Measurements from ENCODE around the gene PDHB.

Gene PDHB

GRCh38 chr3:58403513-58404109 lies 30.0 kb downstream of the PDHB start:
- DNase-seq (ENCODE audit: low read depth in 2 of 2) = no peak

DNA sequence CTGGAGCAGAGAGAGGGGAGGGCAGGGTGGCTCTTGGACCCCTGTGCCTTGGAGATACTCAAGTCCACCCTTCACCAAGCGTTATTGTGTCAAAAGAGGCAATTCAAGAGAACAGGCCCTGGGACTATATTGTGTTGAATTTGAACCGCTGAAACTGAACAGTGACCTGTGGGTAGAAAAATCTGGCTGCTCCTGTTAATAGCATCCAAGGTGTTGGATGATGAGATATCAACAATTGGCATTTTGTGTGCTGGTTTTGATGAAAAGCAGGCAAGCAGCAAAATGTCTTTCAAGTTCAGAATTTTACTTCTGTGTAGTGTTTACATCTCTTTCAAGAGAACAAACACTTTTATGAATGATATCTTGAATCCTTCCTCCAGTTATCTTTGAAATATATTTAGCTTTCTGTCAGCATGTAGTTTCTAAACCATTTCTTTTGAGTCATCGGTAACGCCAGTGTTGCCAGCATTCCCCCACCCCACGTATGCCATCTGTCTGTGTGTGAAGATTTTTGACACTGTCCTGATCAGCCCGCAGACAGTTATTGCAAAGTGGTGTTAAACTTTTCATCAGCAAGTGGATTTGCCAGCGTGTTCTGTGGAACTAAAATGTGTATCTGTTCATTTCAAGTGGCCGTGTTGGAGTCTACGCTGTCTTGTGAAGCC lies 34.8 kb downstream of the PDHB start:
- no peak for DNase-seq (ENCODE audit: low read depth in 2 of 2)

GRCh38 chr3:58394339-58394738 lies 39.3 kb downstream of the PDHB start:
- DNase-seq (ENCODE audit: low read depth in 2 of 2) = no peak

DNA sequence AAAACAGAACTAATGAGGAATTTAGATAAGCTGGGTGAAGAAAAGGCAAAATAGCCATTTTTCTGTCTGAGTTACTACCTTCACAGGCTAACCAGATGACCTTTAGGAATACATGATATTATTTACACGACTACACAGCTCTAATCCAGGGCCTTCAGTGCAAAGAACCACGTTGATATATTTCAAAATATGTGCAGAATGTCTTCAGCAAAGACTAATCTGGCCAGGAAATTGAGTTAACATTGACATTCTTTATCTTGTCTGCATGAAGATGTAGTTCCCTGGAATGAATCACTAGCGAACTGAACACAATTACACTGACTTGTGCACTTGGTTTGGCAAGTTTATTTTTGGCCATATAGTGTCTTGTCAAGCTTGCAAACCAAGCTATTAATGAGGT lies 41.5 kb downstream of the PDHB start:
- DNase-seq (ENCODE audit: low read depth in 2 of 2) = no peak

GRCh38 chr3:58391156-58391865 lies 42.3 kb downstream of the PDHB start:
- DNase-seq (ENCODE audit: low read depth in 2 of 2) = no peak

DNA sequence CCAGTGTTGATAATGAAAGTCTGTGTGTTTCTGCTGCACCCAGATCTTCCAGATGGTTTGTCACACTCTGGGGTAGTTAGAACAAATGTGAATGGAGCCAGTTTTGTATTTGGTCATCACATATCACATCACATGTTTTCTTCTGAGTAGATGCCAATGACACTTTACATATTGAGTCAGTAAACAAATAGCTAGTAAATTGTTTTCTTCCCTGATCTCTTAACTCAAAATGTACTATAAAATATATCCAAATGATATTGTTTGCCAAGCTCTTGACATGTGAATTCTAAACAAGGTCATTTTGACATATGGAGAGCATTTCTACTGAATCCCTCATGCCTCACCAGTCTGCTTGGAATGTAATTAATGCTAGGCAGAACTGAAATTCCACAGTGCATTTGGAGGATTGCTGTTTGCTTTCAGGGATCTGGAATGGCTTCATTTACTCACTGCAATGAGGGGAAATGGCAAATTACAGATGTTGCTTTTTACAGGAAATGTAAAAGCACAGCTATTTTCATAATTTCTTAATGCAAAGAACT lies 45.0 kb downstream of the PDHB start:
- DNase-seq (ENCODE audit: low read depth in 2 of 2) = peak; percentile 75 to 77

GRCh38 chr3:58387650-58388546 lies 45.7 kb downstream of the PDHB start:
- DNase-seq (ENCODE audit: low read depth in 2 of 2) = no peak

DNA sequence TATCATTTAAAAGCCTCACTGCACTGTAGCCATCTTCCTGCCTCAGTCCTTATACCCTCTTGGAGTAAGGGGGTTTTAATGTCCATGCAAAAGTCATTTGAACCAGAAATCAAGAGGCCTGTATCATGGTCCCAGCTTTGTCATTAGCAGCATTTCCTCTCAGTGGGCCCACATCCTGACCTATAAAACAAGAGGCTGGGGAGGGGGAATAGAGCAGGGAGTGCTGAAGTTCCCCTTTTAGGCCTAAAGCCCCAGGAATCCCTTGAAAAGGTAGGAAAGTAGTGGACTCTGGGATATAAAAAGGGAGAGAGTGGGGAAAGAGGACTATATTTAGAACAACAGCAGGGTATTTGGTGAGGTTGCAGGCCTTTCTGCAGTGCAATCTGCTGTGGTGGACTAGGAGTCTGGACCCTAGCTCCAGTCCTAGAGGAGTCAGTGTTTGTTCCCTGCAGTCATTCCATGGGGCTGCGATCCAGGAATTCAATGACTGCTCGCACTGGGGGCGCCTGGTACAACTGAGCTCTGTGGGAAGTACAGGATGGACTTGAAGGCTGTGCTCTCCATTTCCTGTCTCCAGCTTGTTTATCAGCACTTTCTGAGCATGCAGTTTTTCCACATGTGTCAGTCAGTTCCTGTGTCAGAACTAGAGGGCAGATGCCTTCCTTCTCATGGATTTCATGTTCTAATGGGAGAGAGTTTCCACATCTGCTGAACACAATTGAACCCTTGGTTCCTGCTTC lies 46.8 kb downstream of the PDHB start:
- DNase-seq (ENCODE audit: low read depth in 2 of 2) = no peak

GRCh38 chr3:58384381-58385090 lies 49.1 kb downstream of the PDHB start:
- no peak for DNase-seq (ENCODE audit: low read depth in 2 of 2)

DNA sequence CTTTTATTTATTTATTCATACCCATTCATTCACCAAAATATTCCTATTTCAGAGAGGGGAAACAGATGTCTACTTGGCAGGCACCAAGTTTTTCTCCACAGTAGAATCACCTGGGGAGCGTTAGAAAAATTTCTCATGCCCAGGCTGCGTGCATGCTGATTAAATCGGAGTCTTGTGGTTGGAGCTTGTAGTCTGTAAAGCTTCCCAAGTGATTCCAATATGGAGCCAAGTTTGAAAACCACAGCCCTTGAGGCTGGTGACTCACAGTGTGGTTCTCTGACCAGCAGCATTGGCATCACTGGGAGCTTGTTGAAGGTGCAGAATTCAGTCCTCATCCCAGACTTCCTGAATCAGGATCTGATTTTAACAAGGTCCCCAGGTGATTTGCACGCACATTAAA lies 49.7 kb downstream of the PDHB start:
- DNase-seq (ENCODE audit: low read depth in 2 of 2) = peak; percentile 98

- no peak for DNase-seq (ENCODE audit: low read depth in 2 of 2)
Observed at GRCh38 chr3:58383476-58383875, 50.2 kb downstream of the PDHB start.

- no peak for DNase-seq (ENCODE audit: low read depth in 2 of 2)
Observed at GRCh38 chr3:58379351-58380073, 54.1 kb downstream of the PDHB start.

DNA sequence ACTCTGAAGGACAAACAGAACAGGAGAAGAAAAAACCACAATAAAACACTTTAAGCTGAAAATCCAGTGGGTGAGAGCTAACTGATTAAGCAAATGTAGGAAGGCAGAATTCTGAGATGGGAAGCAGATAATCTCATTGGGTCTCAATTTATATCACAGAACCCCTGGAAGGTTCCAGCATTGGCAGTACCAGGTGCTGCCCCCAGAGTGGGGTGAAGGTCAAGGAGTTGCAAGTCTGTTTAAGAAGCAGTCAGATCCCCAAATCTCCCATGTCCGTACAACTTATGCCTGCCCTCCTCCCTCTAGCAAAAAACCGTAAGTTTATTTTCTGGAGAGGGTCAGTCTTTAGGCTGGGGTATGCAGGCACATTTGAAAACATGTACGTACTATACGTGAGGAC lies 55.9 kb downstream of the PDHB start:
- DNase-seq (ENCODE audit: low read depth in 2 of 2) = no peak
